ENCODE results near the gene TP73.

The TP73 gene

GRCh38 chr1:3651930-3652547, at the start of gene TP73:
TSS of gene TP73 (plus strand) at chr1:3652516. CDS start at chr1:3682366, 29,850 bp downstream.
- TF ChIP-seq POLR2A (IDR thresholded peaks at IDR 0.05; ENCODE audit: low read length) (no peak), GATA1 (IDR thresholded peaks at IDR 0.05; ENCODE audit: low read depth, low read length) (no peak)
- peak; percentile 32 to 36 for DNase-seq

DNA sequence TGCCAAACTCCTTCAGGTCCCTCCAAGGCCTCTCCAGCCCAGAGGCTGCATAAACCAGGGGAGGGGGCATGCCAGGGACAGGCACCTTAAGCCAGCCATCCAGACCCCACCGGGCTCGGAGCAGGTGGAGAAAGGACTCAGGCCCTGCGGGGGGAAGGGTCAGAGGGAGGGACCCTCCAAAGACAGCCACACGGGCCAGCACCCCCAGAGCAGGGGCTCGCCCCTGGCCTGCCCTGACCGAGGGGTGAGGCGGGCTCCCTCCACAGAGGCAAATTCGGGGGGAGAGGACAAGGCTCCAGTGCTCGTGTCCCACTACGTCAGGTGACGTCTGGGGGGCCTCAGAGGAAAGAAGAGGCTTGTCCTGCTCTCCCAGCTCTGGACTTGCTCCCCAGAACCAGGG, 49.2 kb upstream of the TP73 start:
- no peak for TF ChIP-seq GATA1 (IDR thresholded peaks at IDR 0.05; ENCODE audit: low read depth, low read length)
- TF ChIP-seq POLR2A (IDR thresholded peaks at IDR 0.05; ENCODE audit: low read length), result no peak
- DNase-seq, result no peak

- no peak for DNase-seq
- TF ChIP-seq GATA1 (IDR thresholded peaks at IDR 0.05; ENCODE audit: low read depth, low read length) (no peak), POLR2A (IDR thresholded peaks at IDR 0.05; ENCODE audit: low read length) (no peak)
Measured at GRCh38 chr1:3603571-3604467, 48.5 kb upstream of the TP73 start.

GRCh38 chr1:3604468-3604974, 47.8 kb upstream of the TP73 start:
- no peak for DNase-seq

GRCh38 chr1:3604997-3605823, 47.1 kb upstream of the TP73 start:
- no peak for DNase-seq
- TF ChIP-seq POLR2A (IDR thresholded peaks at IDR 0.05; ENCODE audit: low read length), result no peak
- TF ChIP-seq GATA1 (IDR thresholded peaks at IDR 0.05; ENCODE audit: low read depth, low read length), result no peak

More at GRCh38 chr1:3604468-3604974, 47.8 kb upstream of the TP73 start:
- TF ChIP-seq POLR2A (IDR thresholded peaks at IDR 0.05; ENCODE audit: low read length) (no peak), GATA1 (IDR thresholded peaks at IDR 0.05; ENCODE audit: low read depth, low read length) (no peak)

GRCh38 chr1:3606779-3607702, 45.3 kb upstream of the TP73 start:
- no peak for DNase-seq
- no peak for TF ChIP-seq POLR2A (IDR thresholded peaks at IDR 0.05; ENCODE audit: low read length)
- no peak for TF ChIP-seq GATA1 (IDR thresholded peaks at IDR 0.05; ENCODE audit: low read depth, low read length)

DNA sequence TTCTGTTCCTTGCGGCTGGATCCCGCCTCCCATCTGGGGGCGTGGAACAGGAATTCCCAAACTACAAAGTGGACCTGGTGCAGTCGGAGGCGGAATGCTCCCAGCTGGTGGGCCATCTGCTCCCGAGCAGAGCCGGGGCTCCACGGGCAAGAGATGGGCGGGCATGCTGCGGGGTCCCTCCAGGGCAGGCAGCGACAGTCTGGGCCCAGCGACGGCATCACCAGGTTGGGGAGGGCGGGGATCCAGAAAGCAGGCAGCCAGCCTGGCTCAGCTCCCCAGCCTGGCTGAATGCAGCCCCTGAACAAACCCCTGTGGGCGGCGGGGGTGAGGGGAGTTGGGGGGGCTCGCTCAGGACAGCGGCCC, 44.6 kb upstream of the TP73 start:
- DNase-seq, result no peak
- TF ChIP-seq POLR2A (IDR thresholded peaks at IDR 0.05; ENCODE audit: low read length) (no peak), GATA1 (IDR thresholded peaks at IDR 0.05; ENCODE audit: low read depth, low read length) (no peak)

- no peak for DNase-seq
- TF ChIP-seq GATA1 (IDR thresholded peaks at IDR 0.05; ENCODE audit: low read depth, low read length) (no peak), POLR2A (IDR thresholded peaks at IDR 0.05; ENCODE audit: low read length) (no peak)
Measured at GRCh38 chr1:3608154-3608553, 44.2 kb upstream of the TP73 start.

- TF ChIP-seq POLR2A (IDR thresholded peaks at IDR 0.05; ENCODE audit: low read length) (no peak), GATA1 (IDR thresholded peaks at IDR 0.05; ENCODE audit: low read depth, low read length) (no peak)
- no peak for DNase-seq
Measured at GRCh38 chr1:3609016-3609768, 43.1 kb upstream of the TP73 start.

DNA sequence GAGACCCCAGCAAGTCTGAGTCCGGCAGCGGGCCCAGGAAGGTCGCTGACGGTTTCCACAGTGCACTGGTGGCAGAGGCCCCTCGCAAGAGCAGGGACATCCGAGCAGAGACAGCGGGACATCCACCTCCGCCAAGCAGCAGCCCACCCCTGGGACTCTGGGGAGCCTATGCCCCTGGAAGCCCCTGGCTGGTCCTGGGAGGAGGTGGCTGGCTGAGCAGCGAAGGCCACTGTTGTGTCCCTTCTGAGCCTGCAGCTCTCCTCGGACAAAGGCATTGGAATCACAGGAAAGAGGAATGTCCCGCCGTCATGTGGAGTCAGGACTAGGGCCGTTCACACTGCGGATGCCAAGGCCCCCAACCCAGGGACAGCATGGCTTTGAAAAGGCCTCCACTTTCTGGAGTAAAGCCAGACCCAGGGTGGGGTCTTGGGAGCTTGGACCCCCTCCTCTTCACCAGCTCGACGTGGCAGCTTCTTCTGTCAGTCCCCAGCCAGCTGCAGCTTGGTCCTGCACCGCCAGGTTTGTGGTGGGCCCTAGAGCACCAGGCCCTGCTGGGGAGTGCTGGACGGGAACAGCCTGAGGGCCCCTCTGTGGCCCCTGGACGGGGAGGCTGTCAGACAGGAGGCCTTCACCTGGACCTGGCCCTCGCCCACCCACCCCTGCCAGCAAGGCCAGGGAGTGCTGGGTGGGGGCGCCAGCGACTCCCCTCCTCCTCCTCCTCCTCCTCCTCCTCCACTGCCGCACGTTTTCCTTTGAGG, 42.4 kb upstream of the TP73 start:
- TF ChIP-seq GATA1 (IDR thresholded peaks at IDR 0.05; ENCODE audit: low read depth, low read length) (no peak), POLR2A (IDR thresholded peaks at IDR 0.05; ENCODE audit: low read length) (no peak)
- no peak for DNase-seq

DNA sequence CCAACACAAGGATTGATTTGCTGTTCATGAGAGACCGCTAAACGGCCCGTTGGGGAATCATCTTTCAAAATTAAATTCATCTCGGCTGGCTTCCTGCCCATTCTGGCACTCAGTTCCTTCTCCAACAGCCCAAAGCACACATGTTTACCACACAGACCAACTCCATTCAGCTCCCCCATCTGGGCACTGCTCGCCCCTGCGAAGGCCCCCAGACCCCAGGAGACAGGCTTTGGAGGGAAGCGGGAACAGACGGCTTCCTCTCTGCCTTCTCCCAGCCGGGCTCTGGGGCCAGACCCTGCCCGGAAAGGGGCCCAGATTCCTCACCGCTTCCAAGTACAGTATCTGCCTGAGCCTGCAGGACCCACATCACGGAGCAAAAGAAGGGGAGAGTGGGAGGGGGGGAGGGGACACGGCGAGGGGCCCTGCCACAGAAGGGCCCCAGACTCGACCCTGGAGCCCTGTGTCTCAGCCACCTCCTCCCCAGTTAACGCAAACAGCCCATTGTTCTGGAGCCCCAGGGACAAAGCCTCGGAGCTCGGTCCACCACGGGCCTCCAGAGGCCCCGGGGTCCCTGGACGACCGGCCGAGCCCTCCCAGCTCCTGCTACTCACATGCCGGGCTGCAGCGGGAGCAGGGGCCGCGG, 41.7 kb upstream of the TP73 start:
- DNase-seq, result no peak
- TF ChIP-seq POLR2A (IDR thresholded peaks at IDR 0.05; ENCODE audit: low read length) (no peak), GATA1 (IDR thresholded peaks at IDR 0.05; ENCODE audit: low read depth, low read length) (no peak)
